ENCODE measurements around the gene SIL1.

SIL1 gene

GRCh38 chr5:138905541-138905940 lies 292.6 kb downstream of the SIL1 start:
- no peak for DNase-seq

- DNase-seq, result no peak
Observed at GRCh38 chr5:138903130-138903775, 294.9 kb downstream of the SIL1 start.

DNA sequence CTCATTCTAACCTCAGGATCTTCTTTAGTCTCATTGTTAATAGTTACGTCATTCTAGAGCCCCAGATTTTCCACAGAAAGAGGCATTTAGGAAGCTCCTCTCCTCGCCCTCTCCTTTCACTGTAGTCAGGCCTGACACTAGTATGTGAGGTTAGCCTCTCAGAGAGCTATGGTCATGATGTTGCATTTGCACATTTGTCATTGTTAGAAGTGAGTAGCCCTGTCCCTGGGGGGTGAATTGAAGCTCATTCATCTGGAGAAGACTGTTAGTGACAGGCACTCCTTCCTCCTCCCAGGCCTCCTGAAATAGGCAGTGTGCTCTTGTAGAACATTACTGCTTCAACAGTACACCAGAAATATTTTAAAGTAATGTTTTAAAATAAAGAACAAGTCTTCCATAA lies 296.5 kb downstream of the SIL1 start:
- DNase-seq, result no peak

DNA sequence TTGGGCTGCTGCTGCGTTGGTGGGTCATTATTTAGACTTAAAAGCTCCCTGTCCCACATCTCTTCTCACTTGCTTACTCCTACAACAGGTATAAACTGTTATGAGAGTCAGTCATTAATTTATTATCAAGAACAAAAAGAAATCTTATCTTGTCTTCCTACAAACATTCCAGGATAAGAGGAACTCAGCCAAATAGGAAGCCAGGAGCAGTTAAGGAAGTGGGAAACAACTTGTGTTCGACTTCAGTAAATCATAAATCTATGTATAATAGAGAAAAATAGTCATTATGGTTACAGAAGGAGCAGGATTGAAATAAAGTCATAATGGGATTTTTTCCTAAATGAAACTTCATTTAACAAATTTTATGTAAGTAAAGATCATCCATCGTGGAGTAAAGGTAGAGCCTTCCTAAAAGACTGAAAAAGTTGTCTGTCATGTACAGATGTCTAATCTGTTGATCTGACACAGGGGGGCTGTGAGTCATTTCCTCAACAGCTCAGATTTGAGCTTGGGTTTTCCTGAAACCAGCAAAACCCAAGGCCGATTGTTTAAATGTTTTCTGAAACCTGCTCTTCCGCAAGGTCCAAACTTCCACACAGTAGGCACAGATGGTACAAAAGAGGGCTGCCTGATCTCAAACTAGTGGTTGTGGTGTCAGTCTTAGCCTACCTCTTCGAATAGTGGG lies 297.7 kb downstream of the SIL1 start:
- no peak for DNase-seq

DNA sequence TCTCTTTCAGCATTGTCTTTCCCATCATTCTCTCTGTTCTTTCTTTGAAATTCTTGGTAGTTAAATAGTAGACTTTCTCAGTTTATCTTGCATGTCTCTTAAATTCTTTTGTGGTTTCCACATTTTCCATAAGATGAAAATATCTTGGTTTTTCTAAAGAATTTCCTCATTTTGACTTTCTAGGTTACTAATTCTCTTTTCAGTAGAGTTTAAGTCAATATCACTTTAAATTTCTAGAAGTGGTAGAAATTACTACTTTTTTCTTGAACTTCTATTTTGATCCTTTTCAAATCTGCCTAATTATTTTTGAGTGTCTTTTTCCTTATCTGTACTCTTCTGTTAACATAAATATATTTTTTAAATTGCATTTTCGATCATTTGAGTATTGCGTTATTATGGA lies 299.4 kb downstream of the SIL1 start:
- no peak for DNase-seq

GRCh38 chr5:138898299-138898698 lies 299.9 kb downstream of the SIL1 start:
- no peak for DNase-seq
